ENCODE measurements around the gene ADAM8. TPM values are rescaled to one million over a fixed set of nuclear protein-coding genes. Genes with fewer than 3 reads are reported as not detected.

Gene ADAM8
- total RNA-seq, 2 experiments from 2014 or later, result 10.0 to 16.3 TPM

- no peak for TF ChIP-seq EZH2phosphoT487 (IDR thresholded peaks at IDR 0.05; ENCODE audit: borderline replicate concordance, low read depth, low read length)
- TF ChIP-seq CTCF (conservative IDR thresholded peaks at IDR 0.05; ENCODE audit: low read length), result no peak
- peak overlapping the region; percentile 69 for H3K4me3 ChIP-seq (ENCODE audit: low read depth, low read length, poor library complexity, severe bottlenecking)
- H3K4me1 ChIP-seq (ENCODE audit: insufficient read depth, low read length, poor library complexity, severe bottlenecking), result peaks cover 26% of the 10 kb centered on the region
- peak overlapping the region; percentile 97 for H3K4me2 ChIP-seq (ENCODE audit: low read length)
- no peaks in the 10 kb centered on the region for H3K79me2 ChIP-seq (ENCODE audit: insufficient read depth, low read depth, low read length)
- intact Hi-C loops (cut with micrococcal nuclease; ENCODE audit: unreplicated experiment), result loop anchor here (5.0 kb wide), 1 partner anchor 45 kb away; the partner anchor contains the start of genes TUBGCP2 and ZNF511
- POLR2A ChIA-PET, result no interaction called here
- H2AFZ ChIP-seq (ENCODE audit: low read length), result peak overlapping the region; percentile 74; the same call in 1 of the 2 replicates
- H3K36me3 ChIP-seq (ENCODE audit: insufficient read depth, low read length), result no peaks in the 10 kb centered on the region
- CTCF ChIA-PET (ENCODE audit: unreplicated experiment), result no interaction called here
- DNase-seq (ENCODE audit: low spot score), result peak; percentile 84
- no peaks in the 10 kb centered on the region for H3K9me3 ChIP-seq (ENCODE audit: low read length)
- no peaks in the 10 kb centered on the region for H3K9me2 ChIP-seq (ENCODE audit: insufficient read depth, low read length)
- no peaks in the 10 kb centered on the region for H4K20me1 ChIP-seq (ENCODE audit: insufficient read depth, low read length)
- BruUV-seq (replicated peaks), result no TSS peak
- no peak overlapping the region for H3K27ac ChIP-seq (ENCODE audit: low read depth, low read length, poor library complexity, severe bottlenecking)
These were observed 14.8 kb downstream of the ADAM8 start for GRCh38 chr10:133261726-133262325.

- POLR2A ChIA-PET, result no interaction called here
- Histone ChIP-seq H3K36me3 (ENCODE audit: insufficient read depth, low read length) (no peaks in the 10 kb centered on the region), H4K20me1 (ENCODE audit: insufficient read depth, low read length) (no peaks in the 10 kb centered on the region), H3K4me1 (ENCODE audit: insufficient read depth, low read length, poor library complexity, severe bottlenecking) (peaks cover 26% of the 10 kb centered on the region), H3K79me2 (ENCODE audit: insufficient read depth, low read depth, low read length) (no peaks in the 10 kb centered on the region), H3K27ac (ENCODE audit: low read depth, low read length, poor library complexity, severe bottlenecking) (no peak overlapping the region), H3K4me2 (ENCODE audit: low read length) (peak overlapping the region; percentile 97), H3K9me2 (ENCODE audit: insufficient read depth, low read length) (no peaks in the 10 kb centered on the region), H3K9me3 (ENCODE audit: low read length) (no peaks in the 10 kb centered on the region), H3K4me3 (ENCODE audit: low read depth, low read length, poor library complexity, severe bottlenecking) (peak overlapping the region; percentile 69), H2AFZ (ENCODE audit: low read length) (peak overlapping the region; percentile 74; the same call in 1 of the 2 replicates)
- intact Hi-C loops (cut with micrococcal nuclease; ENCODE audit: unreplicated experiment), result loop anchor here (5.0 kb wide), 1 partner anchor 46 kb away; the partner anchor contains the start of genes TUBGCP2 and ZNF511
- CTCF ChIA-PET (ENCODE audit: unreplicated experiment), result no interaction called here
- DNase-seq (ENCODE audit: low spot score), result peak; percentile 34
- BruUV-seq (replicated peaks), result no TSS peak
- no peak for TF ChIP-seq EZH2phosphoT487 (IDR thresholded peaks at IDR 0.05; ENCODE audit: borderline replicate concordance, low read depth, low read length)
- no peak for TF ChIP-seq CTCF (conservative IDR thresholded peaks at IDR 0.05; ENCODE audit: low read length)
These were observed 15.6 kb downstream of the ADAM8 start for GRCh38 chr10:133260895-133261725.

Measured in OCI-LY7 (cell line).